ENCODE data around the gene PPP1R14D.
A peak's percentile ranks its signal among the peaks of the same experiment; 100 is the strongest.

The PPP1R14D gene

DNA sequence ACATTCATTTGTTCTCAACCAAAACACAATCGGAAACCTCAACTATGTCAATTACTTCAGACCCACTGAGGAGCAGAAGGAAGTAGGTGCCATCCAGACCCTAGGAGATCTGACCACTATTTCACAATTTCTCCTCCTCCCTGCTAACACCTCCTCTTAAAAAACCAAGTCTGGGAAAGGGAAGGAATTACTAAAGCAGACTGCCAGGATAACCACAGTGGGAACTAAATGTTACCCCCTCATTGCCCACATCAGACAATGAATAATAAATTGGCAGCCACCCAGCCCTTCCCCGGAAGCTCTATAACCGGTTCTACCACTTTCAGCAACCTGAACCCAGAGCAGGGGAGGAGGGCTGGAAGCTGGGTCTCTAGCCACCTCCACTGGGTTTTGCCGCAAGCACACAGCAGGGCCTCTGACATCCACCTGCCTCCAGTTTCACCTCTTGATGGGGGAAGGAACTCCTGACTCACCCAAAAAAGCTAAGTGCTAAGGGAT is 41.1 kb downstream of the PPP1R14D start:
- peak in 1 of 51 donors; percentile 11 for DNase-seq

DNA sequence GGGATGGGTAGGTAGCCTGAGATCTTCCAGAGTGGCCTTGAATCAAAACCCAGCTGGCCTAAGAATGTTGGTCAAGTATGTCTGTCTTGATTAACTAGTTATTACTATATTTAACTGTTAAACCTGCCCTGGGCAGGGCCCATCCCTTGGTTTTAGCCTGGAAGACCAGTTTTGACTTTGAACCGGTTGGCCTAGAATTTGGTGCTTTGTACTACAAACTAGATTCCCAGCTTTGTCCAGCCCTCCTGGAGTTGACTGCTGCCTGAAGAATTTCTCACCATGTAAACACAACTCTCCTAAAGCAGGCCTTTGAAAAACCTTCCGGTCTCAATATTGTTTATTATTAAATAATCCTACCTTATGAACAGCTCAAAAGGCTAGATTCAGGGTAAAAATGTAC is 42.7 kb downstream of the PPP1R14D start:
- DNase-seq, result no peak

DNA sequence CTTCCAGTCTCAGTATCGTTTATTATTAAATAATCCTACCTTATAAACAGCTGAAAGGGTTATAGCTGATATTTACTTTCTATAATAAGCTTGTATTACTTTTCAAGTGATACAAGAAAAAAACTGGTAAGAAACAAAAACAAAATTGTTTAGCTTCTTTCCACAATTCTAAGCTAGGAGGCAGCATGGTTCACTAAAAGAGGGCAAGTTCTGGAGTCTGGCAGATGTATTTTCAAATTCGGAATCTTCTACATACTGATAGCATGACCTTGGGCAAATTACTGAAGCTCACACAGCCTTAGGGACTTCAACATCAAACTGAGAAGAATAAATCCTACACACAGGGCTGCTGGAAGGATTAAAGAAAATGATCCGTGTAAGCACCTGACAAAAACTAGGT is 43.3 kb downstream of the PPP1R14D start:
- DNase-seq, result no peak

DNA sequence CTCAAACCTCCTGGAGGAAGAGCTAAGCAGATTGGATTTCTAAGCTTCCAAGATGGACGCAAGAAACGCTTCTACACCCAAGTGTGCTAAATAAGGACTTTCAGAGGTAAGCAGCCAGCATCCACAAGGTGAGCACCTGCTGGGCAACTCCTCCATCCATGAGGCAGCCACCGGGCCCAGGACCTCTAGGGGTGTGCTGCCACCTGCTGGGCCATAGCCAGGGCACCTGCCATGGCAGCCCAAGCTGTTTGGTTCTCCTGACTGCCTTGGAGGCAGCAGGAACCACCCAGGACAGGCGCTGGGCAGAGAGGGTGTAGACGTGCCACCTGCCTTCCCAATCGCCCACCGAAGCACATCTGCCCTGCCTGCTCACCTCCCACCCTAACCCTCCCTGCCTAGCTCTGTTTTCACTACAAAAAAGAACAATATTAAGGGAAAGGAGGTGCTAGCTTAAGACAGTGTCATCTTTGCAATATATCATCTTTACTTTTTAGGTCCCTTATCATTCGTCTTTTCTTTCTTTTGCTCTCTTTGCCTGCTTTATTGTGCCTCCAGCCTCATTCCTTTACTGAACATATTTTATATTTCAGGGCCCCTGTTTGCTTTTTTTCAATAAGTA is 45.8 kb downstream of the PPP1R14D start:
- DNase-seq, result peak in 4 of 51 donors; percentile 7 to 26 (median 13)

DNA sequence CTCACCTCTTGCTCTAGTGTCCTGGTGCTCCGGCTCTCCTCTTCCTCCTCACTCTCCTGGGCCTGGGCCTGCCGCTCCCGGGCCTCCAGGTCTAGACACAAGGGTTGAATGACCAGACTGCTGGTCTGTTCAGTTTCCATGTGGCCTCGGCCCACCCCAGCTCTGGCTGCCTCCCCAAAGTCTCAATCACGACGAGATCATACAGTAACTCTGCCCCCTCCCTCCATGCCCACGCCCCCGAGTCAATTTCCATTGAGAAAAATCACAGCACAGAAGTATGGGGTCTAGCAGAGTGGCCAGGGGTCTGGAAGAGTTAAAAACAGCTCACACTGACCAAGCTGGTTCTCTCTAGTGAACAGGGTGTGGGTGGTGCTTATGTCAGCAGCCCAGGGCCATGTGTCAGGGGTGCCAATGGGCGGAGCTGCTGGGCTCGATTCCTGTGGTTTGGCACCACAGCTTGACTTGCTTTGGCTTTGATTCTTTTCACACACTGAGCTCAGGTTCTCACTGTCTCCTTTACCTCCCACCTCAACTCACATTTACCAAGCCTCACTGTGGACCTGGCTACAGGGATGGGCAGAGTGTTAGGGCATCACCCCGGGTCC is 51.9 kb downstream of the PPP1R14D start:
- DNase-seq, result no peak

DNA sequence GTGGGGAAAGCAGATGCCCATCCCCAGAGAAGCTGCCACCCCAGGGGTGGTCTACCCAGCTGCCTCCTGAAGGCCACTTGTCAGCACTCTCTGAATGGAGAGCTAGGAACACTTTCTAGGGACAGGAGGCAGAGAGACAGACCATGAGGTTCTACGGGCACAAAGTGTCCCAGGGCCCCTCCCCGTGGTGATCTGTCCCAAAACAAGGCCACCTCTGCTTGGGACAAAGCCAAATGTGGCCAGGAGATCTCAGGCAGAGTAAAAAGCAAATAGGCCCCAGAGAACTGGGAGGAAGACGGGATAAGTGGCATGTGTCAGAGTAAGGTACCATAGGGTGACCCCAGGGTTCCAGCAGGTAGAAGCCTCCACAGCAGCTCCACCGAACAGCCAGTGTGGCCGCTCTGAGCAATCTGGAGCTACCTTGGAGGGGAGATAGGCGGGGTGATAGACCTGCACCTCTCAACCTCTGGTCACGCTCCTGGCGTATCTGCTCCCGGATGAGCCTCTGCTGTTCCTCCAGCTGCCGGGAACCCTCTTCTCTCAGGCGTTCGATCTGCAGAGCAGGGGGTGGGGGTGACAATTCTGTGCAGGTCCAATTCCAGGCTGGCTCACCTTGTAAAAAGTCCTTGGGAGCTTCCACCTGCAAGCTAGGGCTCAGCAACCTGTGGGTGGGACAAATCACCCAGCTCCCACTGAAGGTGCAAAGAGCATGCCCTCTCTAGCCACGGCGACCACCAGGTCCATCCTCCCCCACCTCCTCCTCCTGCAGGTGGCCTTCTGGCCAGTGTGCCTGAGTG is 52.6 kb downstream of the PPP1R14D start:
- no peak for DNase-seq

DNA sequence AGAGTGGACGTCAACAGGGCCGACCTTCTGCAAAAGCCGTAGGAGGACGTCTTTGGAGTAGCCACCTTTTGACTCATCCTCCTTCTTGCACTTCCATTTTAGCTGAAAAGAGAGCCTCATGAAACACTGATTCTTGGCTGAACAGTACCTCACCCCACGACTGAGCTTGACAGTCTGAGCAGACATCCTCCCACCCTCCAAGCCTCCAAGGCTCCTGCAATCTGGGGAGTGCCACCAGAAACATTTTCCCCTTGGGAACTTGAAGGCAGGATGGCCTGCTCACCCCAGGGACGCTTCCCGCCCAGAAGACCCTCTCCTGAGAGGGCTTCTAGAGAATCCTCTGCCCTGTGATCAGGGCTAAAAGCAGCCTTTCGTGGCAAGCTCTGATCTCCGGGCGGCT is 53.5 kb downstream of the PPP1R14D start:
- peak in 1 of 51 donors; percentile 3 for DNase-seq

DNA sequence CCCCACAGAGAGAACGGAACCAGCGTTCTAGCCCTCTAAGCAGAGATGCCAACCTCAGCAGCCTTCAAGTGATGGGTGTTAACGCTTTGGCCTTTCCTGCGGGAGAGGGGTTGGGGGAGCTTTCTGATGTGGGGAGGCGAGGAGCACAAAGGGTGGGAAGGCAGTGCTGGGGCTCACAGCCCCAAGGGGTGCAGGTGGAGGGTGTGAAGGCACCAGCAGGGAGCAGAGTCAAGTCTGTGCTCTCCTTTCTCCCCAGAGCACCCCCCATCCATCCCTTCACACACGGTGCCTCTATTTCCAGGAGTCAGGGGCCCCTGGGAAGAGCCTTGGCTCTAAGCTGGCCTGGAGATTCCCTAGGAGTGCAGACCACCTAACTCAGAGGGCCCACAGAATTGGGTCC is 54.6 kb downstream of the PPP1R14D start:
- no peak for DNase-seq

DNA sequence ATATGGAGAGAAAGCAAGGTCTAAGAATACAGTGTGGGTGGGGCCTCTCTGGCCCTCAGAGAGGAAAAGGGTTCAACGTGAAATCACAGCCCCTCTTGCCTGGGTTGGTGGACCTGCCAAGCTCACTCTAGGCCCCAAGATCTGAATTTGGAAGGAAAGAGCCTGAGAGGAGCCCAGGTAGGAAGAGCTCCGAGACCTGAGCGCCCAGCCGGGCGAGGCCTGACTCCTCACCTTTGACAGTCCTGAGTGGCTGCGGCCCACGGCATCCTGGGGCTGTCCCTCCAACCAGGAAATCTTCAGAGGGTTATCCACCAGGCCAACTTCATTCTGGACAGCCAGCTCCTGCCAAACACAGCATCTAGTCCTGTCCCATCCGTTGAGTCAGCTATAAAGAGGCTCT is 55.0 kb downstream of the PPP1R14D start:
- DNase-seq, result no peak

DNA sequence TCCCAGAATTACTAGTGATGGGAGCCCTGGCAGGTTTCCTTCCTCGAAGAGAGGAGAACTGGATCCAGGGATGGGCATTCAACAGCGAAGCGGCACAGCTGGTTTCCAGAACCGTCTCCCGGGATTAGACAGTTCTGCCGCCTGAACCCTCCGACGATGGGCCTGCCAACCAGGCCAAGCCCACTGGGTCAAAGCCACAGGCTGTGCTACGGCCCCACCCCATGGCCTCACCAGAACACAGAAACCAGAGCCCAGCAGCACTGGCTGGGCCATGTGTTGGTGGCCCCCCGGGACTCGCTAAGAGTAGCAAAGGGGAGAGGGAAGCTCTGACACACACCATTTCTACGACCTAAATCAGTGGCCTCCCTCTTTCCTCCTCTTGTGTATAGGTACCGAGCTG is 56.5 kb downstream of the PPP1R14D start:
- DNase-seq, result peak in 10 of 51 donors; percentile 9 to 43 (median 14)

DNA sequence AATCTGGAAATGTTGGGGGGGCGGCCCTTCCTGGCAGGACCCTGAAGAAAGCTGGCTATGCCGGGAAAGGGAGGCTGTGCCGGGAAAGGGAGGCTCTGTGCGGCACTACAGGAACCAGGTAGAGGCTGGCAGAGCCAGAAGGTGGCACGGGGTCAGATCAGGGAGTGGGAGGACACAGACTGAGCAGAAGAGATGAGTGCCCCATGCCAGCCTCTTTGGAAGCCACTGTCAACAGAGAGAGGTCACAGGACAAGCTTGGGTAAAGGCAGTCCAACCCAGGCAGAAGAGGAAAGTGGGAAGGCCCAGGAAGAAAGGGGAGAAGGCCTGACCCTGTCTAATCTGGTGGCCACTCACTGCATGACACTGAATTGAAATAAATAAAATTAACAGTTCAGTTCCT is 57.3 kb downstream of the PPP1R14D start:
- no peak for DNase-seq

DNA sequence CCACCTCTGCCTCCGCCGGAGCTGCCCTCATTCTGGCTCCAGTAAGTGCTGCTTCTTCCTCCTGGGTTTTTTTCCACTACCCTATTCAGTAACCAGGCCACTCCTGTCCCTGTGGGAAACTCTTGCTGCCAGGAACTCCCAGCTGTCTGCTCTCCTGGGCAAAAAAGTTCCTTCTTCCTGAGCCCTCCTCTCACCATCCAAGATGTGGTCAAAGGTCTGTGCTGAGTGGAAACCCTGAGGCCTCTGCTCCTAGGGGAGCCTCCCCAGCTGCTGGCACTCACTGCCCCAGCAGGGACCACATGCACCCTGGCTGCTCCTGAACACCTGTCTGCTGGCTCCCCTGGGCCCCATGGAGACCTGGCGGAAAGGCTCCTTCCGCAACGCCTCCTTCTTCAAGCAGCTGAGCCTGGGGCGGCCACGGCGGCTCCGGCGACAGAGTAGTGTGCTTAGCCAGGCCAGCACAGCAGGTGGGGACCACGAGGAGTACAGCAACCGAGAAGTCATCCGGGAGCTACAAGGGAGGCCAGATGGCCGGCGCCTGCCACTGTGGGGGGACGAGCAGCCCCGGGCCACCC is 58.3 kb downstream of the PPP1R14D start:
- no peak for DNase-seq

DNA sequence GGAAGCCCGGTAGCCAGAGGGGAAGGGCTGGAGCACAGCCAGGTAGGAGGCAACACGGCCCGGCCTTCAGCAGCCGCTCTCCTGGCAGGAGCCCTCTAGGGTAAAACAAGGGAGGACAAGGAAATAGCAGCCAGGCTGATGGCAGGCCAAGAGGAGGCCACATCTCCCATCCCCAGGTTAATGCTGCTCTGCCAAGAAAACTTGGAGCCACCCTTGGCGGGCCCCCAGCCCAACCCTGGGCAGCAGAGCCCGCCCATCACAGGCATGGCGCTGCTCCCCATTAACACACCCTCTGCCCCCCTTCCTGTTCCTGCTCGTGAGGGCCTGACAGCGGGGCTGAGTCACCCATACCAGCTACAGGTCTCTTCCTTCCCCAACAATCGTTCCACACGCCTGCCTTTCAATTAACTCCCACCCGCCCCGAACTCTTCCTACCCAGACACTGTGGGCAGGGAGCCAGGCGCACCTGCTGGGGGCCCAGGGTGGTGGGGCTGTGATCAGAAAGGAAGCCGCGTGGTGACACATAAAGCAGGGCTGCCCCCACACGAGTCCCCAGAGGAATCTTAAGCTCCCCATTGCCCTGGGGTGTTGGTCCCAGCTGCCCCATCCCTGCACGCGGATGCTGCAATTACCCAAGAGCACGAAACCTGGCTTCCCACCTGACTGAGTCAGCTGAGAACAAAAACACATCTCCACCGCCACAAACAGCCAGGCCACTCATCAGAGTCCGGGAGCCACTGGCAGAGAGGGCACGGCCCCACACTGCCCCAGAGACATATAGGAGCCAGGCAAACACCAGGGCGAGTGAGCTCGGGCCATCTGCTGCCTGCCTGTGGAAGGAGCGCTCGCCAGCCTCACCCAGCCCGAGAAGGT is 59.0 kb downstream of the PPP1R14D start, which contains the start of gene C15orf62:
TSS of gene C15orf62 (plus strand) at position 707 of the 873 bp plus-strand sequence. CDS start 516 bp downstream, outside the sequence.
- DNase-seq, result peak in 29 of 51 donors; percentile 10 to 63 (median 39)

DNA sequence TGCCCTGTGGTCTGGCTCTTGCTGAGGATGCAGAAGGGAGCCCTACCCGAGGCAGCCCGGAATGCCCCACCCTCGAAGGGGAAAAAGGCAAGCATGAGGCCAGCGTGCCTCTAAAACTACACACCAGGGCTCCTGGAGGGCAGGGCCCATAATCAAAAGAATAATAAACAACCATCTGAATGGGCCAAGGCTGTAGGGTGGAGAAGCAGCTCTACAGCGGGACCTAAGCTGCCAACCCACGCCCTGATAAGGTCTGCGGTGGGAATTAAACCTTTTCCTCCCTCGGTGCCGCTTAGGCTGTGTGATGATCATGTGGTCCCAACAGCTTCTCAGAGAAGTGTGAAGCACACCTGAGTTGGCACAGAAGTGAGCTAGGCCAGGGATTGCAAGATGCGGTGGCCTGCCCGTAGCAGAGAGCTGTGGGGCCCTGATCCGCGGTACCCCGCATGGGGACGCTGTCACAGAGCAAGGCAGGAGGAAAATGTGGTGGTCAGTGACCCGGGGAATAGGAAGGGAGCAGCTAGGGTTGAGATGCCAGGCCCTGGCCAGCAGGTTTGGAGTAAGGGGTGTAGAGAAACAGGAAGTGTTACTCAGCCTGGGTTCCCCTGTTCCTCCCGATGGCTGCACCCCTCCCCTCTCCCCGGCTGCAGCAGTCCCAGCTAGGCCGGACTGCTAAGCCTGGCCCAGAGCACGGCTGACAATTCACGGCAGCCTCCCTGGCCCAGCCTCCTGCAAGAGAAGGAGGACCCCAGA is 59.8 kb downstream of the PPP1R14D start:
- no peak for DNase-seq

DNA sequence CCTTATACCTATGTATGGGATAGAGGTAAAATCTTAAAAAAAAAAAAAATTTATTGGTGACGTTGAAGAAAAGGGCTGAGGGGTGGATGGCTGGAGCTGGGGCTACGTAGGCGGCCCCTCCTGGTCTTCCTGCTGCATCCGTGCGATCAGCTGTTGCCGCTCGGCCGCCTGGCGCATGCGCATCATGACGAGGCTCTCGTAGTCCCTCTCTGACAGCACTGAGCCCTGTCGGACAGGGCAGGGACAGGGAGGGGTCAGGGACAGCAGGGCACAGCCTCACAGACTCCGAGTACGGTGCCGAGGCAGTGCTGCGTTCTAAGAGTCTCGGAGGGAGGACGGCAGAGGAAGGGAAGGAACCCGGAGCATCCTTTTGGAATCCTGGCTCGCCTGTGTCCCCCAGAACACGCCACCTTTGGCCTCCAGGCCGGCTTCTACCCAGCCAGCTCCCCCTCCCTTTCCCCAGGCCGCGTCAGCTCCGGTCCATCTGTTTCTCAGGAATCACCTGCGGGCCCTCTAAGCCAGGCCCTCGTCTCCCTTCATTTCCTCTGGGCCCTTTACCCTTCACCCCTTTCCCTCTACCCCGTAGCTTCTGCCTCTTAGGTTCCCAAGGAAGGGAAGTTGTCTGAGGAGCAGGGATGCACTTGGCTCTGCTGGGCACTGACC is 60.5 kb downstream of the PPP1R14D start:
- DNase-seq, result no peak

DNA sequence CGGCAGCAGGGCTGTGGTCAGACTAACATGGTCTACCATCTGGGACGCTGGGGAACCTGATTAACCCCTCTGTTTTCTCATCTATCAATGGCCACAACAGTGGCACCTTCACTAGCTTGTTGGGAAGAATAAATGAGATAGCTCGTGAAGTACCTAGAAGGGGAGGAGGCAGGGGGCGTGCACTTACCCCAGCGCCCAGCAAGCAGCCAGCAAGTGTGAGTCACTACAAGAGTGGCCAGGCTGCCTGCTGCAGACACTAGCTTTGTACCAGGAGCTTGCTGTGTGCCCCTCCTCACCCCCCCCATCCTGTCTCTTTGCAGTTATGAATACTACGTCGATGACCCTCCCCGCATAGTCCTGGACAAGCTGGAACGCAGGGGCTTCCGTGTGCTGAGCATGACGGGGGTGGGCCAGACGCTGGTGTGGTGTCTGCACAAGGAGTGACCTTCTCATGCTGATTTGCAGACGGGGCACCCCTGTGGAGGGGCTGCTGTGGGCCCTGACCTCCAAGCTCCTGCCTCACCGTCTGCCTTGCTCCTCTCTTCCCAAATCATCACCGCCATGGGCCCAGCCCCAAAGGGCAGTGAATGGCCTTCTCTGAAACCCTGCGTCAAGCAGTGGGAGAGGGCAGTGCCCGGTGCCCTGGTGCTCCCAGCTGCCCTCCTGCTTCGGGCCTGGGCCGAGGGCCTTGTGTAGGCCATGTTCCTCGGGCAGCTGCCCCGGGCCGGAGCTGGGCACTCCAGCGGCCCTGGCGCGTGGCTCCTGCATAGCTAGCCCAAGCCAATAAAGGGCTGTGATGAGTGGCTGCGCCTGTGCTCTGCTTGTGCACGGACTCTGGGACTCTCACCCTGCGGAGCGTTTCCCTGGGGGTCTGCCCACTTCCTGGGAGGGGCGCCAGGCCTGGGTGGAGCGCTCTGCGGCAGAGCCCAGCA is 61.3 kb downstream of the PPP1R14D start:
- peak in 1 of 51 donors; percentile 14 for DNase-seq

DNA sequence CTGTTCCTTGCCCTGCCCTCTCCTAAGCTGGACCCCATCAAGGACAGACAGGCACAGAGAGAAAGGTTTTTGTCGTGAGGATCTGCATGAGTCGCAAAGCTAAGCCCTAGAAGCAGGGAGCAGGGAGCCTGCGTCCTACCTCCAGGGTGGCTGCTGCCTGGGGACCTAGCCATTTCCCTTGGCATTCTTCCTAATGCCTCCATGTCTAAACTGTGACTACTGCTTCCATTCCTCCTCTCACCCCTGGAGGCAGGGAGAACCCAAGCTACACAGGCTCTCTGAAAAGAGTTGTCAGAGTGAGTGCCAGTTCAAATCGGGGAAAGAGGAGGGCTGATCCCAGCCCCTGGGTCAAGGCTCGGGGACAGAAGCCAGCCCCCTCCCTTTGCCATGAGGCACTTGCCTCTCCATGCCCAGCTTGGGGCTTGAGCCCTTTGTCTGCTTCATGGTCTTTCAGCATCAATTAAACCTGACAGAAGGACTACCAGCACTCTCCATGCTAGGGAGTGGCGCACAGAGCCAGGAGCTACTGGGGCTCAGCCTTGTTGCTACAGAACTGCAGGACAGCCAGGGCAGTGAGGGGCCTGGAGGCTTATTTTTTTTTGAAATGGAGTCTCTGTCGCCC is 62.2 kb downstream of the PPP1R14D start:
- DNase-seq, result no peak
